ENCODE measurements around the gene CORO7.

- no peak for TF ChIP-seq CTCF (IDR thresholded peaks at IDR 0.05; ENCODE audit: low read length)
- no peak for TF ChIP-seq EZH2 (IDR thresholded peaks at IDR 0.05; ENCODE audit: borderline replicate concordance, low read length)
These were observed 99.4 kb downstream of the CORO7 start for GRCh38 chr16:4316864-4317531.
